Uterus (tissue), 2 donors: ENCODE results near the gene ARMCX1.

Experiments
- POLR2A ChIP-seq, 2 donors: fragments of 450-650 bp; IDR thresholded peaks; one replicate each; pipeline ENCODE4 v1.6.1; 2016; ENCODE audit warnings: antibody characterized with exemption in 2 of 2, mild to moderate bottlenecking in 1 of 2, moderate library complexity in 1 of 2
- TF ChIP-seq, protein P1 (sequence below), 4 experiments: fragments of 200-600 bp in 2 of 4; fragments of 450-650 bp in 2 of 4; sonication (generic) in 2 of 4; IDR thresholded peaks; one replicate each; pipeline ENCODE4 v1.5.1; 2016 to 2019; ENCODE audit warnings: antibody characterized with exemption in 4 of 4, mild to moderate bottlenecking in 2 of 4, moderate library complexity in 1 of 4

DNA sequence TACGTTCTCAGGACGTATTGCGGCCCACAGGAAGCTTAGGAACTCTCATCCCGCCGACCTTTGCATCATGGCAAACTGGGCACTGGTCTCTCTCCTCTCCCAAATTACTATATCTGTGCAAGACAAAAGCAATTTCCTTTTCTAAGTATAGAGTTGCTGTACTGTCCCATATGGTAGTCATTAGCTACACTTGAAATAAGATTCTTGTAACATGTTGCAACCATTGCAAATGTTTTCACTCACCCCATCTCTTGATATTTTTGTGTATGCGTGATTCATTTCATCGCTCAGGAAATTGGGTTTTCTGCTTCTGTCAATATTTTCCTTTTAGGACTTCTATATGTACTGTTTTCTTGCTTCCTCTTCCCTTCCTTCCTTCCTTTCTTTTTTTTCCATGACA lies 51.7 kb downstream of the ARMCX1 start:
- TF ChIP-seq, protein P1, sequence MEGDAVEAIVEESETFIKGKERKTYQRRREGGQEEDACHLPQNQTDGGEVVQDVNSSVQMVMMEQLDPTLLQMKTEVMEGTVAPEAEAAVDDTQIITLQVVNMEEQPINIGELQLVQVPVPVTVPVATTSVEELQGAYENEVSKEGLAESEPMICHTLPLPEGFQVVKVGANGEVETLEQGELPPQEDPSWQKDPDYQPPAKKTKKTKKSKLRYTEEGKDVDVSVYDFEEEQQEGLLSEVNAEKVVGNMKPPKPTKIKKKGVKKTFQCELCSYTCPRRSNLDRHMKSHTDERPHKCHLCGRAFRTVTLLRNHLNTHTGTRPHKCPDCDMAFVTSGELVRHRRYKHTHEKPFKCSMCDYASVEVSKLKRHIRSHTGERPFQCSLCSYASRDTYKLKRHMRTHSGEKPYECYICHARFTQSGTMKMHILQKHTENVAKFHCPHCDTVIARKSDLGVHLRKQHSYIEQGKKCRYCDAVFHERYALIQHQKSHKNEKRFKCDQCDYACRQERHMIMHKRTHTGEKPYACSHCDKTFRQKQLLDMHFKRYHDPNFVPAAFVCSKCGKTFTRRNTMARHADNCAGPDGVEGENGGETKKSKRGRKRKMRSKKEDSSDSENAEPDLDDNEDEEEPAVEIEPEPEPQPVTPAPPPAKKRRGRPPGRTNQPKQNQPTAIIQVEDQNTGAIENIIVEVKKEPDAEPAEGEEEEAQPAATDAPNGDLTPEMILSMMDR (IDR thresholded peaks at IDR 0.05) = no peak
- no peak for TF ChIP-seq POLR2A (IDR thresholded peaks at IDR 0.05)
